H1 (cell line): ENCODE data around the gene PPP1R14B. TPM values are rescaled to one million over a fixed set of nuclear protein-coding genes. Genes with fewer than 3 reads are reported as not detected.

Source experiments
- CTCF ChIA-PET: fragments of 300-600 bp; sonication (Branson Sonifier 250); formaldehyde crosslinking; loops from one replicate; lab custom pipeline; 2021; ENCODE audit not compliant: partially characterized antibody; lab: Charles Lee
- POLR2A ChIA-PET: fragments of 300-600 bp; sonication (Branson Sonifier 250); formaldehyde crosslinking; loops from one replicate; lab custom pipeline; 2021; ENCODE audit warnings: inconsistent platforms; ENCODE audit not compliant: partially characterized antibody; lab: Charles Lee
- DNase-seq, 2 experiments: peaks; one replicate each; pipeline versions ENCODE4 v3.0.0 to v3.0.0-alpha.2; 2010 to 2022; ENCODE audit warnings: low spot score in 2 of 2, low read depth in 1 of 2, mixed read lengths in 1 of 2
- FAIRE-seq: peaks from 2 replicates; lab custom pipeline; 2011; peaks lifted over from hg19 to GRCh38; lab: Jason Lieb, UNC
- H2AFZ ChIP-seq: 2 replicates; pipeline ENCODE4 v1.8.1; 2012; ENCODE audit warnings: low read length, inconsistent platforms
- H2AK5ac ChIP-seq: 2 replicates; pipeline ENCODE4 v1.6.1; 2013; ENCODE audit warnings: low read depth, low read length
- H2BK120ac ChIP-seq: replicated peaks from 2 replicates; pipeline ENCODE3; 2013; ENCODE audit warnings: low read depth, low read length, inconsistent platforms
- H2BK12ac ChIP-seq: 2 replicates; pipeline ENCODE4 v1.6.1; 2013; ENCODE audit warnings: low read depth, low read length
- H2BK15ac ChIP-seq: 2 replicates; pipeline ENCODE4 v1.6.1; 2013; ENCODE audit warnings: low read length
- H2BK20ac ChIP-seq: 2 replicates; pipeline ENCODE4 v1.6.1; 2013; ENCODE audit warnings: low read length
- H2BK5ac ChIP-seq: 2 replicates; pipeline ENCODE4 v1.6.1; 2013; ENCODE audit warnings: low read depth, low read length
- H3K14ac ChIP-seq: 2 replicates; pipeline ENCODE4 v1.6.1; 2013; ENCODE audit warnings: inconsistent platforms; ENCODE audit not compliant: insufficient read length
- H3K18ac ChIP-seq: 2 replicates; pipeline ENCODE4 v1.6.1; 2013; ENCODE audit warnings: low read length; ENCODE audit errors: extremely low read depth
- H3K23ac ChIP-seq: 2 replicates; pipeline ENCODE4 v1.6.1; 2013; ENCODE audit warnings: inconsistent platforms; ENCODE audit not compliant: insufficient read length
- H3K23me2 ChIP-seq: 2 replicates; pipeline ENCODE4 v1.6.1; 2013; ENCODE audit warnings: low read depth, low read length
- H3K27ac ChIP-seq: 2 replicates; pipeline ENCODE4 v1.6.1; 2011; ENCODE audit warnings: low read depth, low read length, inconsistent platforms
- H3K27me3 ChIP-seq, 4 experiments: replicated peaks in 1 of 4; 1 replicate in 1 of 4; 2 replicates in 3 of 4; pipeline versions ENCODE4 v1.6.1 to v1.8.1; 2011 to 2013; ENCODE audit warnings: low read length in 3 of 4, mild to moderate bottlenecking in 3 of 4, inconsistent platforms in 2 of 4, mixed read lengths in 2 of 4, moderate library complexity in 1 of 4; ENCODE audit not compliant: control insufficient read depth in 3 of 4, insufficient read depth in 3 of 4; ENCODE audit errors: extremely low read depth in 1 of 4
- H3K36me3 ChIP-seq, 4 experiments: 2 replicates each; pipeline versions ENCODE4 v1.6.1 to v1.8.1; 2011 to 2013; ENCODE audit warnings: mild to moderate bottlenecking in 4 of 4, low read length in 3 of 4, moderate library complexity in 2 of 4, control low read depth in 1 of 4, inconsistent platforms in 1 of 4; ENCODE audit not compliant: insufficient read depth in 4 of 4, control insufficient read depth in 2 of 4
- H3K4ac ChIP-seq: replicated peaks from 2 replicates; pipeline ENCODE3; 2013; ENCODE audit warnings: low read length, low read depth, mixed read lengths, inconsistent platforms; ENCODE audit not compliant: insufficient read length
- H3K4me1 ChIP-seq, 4 experiments: replicated peaks in 1 of 4; 1 replicate in 1 of 4; 2 replicates in 3 of 4; pipeline versions ENCODE4 v1.6.1 to v1.8.1; 2011 to 2013; ENCODE audit warnings: low read length in 3 of 4, inconsistent platforms in 2 of 4, mixed read lengths in 1 of 4; ENCODE audit not compliant: insufficient read depth in 4 of 4, control insufficient read depth in 3 of 4
- H3K4me2 ChIP-seq, 2 experiments: 2 replicates each; pipeline versions ENCODE4 v1.6.1 to v1.8.1; 2011 to 2013; ENCODE audit warnings: low read depth in 2 of 2, low read length in 2 of 2, control low read depth in 1 of 2, inconsistent platforms in 1 of 2, mild to moderate bottlenecking in 1 of 2; ENCODE audit not compliant: insufficient read depth in 1 of 2
- H3K4me3 ChIP-seq, 4 experiments: fragments of 200-600, 300-600 bp in 1 of 4; sonication (generic), shearing (Covaris generic), sonication (Bioruptor Twin) in 1 of 4; 2 replicates each; pipeline versions ENCODE4 v1.5.1 to v1.8.1; 2011 to 2016; ENCODE audit warnings: low read length in 4 of 4, low read depth in 3 of 4, control low read depth in 2 of 4, inconsistent platforms in 2 of 4, mild to moderate bottlenecking in 2 of 4, mixed read lengths in 1 of 4, moderate library complexity in 1 of 4; ENCODE audit not compliant: insufficient read depth in 2 of 4; ENCODE audit errors: extremely low read depth in 1 of 4
- H3K56ac ChIP-seq: replicated peaks from 2 replicates; pipeline ENCODE3; 2013; ENCODE audit warnings: low read depth, mild to moderate bottlenecking, mixed read lengths, low read length, inconsistent platforms; ENCODE audit not compliant: insufficient read length
- H3K79me1 ChIP-seq: 2 replicates; pipeline ENCODE4 v1.6.1; 2013; ENCODE audit warnings: low read depth, low read length, control low read depth
- H3K79me2 ChIP-seq, 2 experiments: 2 replicates each; pipeline versions ENCODE4 v1.6.1 to v1.8.1; 2012 to 2013; ENCODE audit warnings: low read length in 2 of 2, mild to moderate bottlenecking in 2 of 2, inconsistent platforms in 1 of 2; ENCODE audit not compliant: insufficient read depth in 2 of 2, control insufficient read depth in 1 of 2
- H3K9ac ChIP-seq, 4 experiments: replicated peaks in 1 of 4; 1 replicate in 1 of 4; 2 replicates in 3 of 4; pipeline versions ENCODE4 v1.6.1 to v1.8.1; 2011 to 2013; ENCODE audit warnings: low read depth in 3 of 4, low read length in 3 of 4, control low read depth in 2 of 4, mild to moderate bottlenecking in 2 of 4, moderate library complexity in 2 of 4, inconsistent platforms in 1 of 4; ENCODE audit errors: extremely low read depth in 1 of 4
- H3K9me3 ChIP-seq, 2 experiments: 2 replicates each; pipeline versions ENCODE4 v1.6.1 to v1.8.1; 2012 to 2013; ENCODE audit warnings: mild to moderate bottlenecking in 2 of 2, moderate library complexity in 2 of 2, control low read depth in 1 of 2, inconsistent platforms in 1 of 2, low read depth in 1 of 2, low read length in 1 of 2, mixed read lengths in 1 of 2; ENCODE audit not compliant: insufficient read depth in 2 of 2
- H4K20me1 ChIP-seq, 2 experiments: replicated peaks in 1 of 2; 2 replicates each; pipeline versions ENCODE3 to v1.8.1; 2011 to 2013; ENCODE audit warnings: inconsistent platforms in 2 of 2, low read length in 2 of 2, mild to moderate bottlenecking in 1 of 2; ENCODE audit not compliant: insufficient read depth in 2 of 2, control insufficient read depth in 1 of 2
- H4K5ac ChIP-seq: 2 replicates; pipeline ENCODE4 v1.6.1; 2013; ENCODE audit warnings: low read length, low read depth, mixed read lengths, inconsistent platforms; ENCODE audit not compliant: insufficient read length
- H4K8ac ChIP-seq: 2 replicates; pipeline ENCODE4 v1.8.0; 2013; ENCODE audit warnings: mild to moderate bottlenecking, moderate library complexity, low read length, inconsistent platforms; ENCODE audit not compliant: insufficient read depth; ENCODE audit errors: extremely low read depth
- H4K91ac ChIP-seq: replicated peaks from 2 replicates; pipeline ENCODE3; 2013; ENCODE audit warnings: low read length, mixed read lengths, inconsistent platforms; ENCODE audit not compliant: insufficient read length
- BRCA1 ChIP-seq: IDR thresholded peaks from 2 replicates; pipeline ENCODE4 v1.6.1; 2012; ENCODE audit warnings: low read depth, low read length, improper control_type of control experiment
- CBX8 ChIP-seq: fragments of 300-800, 300-1000 bp; sonication (generic); IDR thresholded peaks from 2 replicates; pipeline ENCODE4 v1.7.1; 2016; ENCODE audit warnings: low read depth, low read length, borderline replicate concordance
- CHD2 ChIP-seq: IDR thresholded peaks from 2 replicates; pipeline ENCODE4 v1.6.1; 2012; ENCODE audit warnings: low read length, improper control_type of control experiment
- EZH2 ChIP-seq: fragments of 200-600 bp; sonication (generic); IDR thresholded peaks from 2 replicates; pipeline ENCODE4 v1.7.1; 2012; ENCODE audit warnings: low read depth, mild to moderate bottlenecking, moderate library complexity, low read length, inconsistent platforms; ENCODE audit not compliant: severe bottlenecking
- FOSL1 ChIP-seq: IDR thresholded peaks from 2 replicates; pipeline ENCODE4 v1.6.1; 2011; ENCODE audit warnings: mild to moderate bottlenecking, low read depth, low read length, moderate library complexity; ENCODE audit not compliant: insufficient read depth
- KDM4A ChIP-seq: IDR thresholded peaks from one replicate; pipeline ENCODE4 v1.7.1; 2012; ENCODE audit warnings: low read depth, mild to moderate bottlenecking, moderate library complexity, low read length, inconsistent platforms; ENCODE audit not compliant: severe bottlenecking
- MAFK ChIP-seq: IDR thresholded peaks from 2 replicates; pipeline ENCODE4 v1.6.1; 2012; ENCODE audit warnings: low read depth, mild to moderate bottlenecking, improper control_type of control experiment, low read length
- MAX ChIP-seq: IDR thresholded peaks from 2 replicates; pipeline ENCODE4 v1.6.1; 2012; ENCODE audit warnings: inconsistent platforms
- PHF8 ChIP-seq: fragments of 200-600 bp; sonication (generic); conservative IDR thresholded peaks from 2 replicates; pipeline ENCODE4 v1.7.1; 2012; ENCODE audit warnings: low read depth, mild to moderate bottlenecking, inconsistent platforms, low read length, moderate library complexity
- POLR2AphosphoS5 ChIP-seq: IDR thresholded peaks from 2 replicates; pipeline ENCODE4 v1.6.1; 2011; ENCODE audit warnings: low read depth, low read length
- SAP30 ChIP-seq: fragments of 300-600 bp; sonication (generic); IDR thresholded peaks from 2 replicates; pipeline ENCODE4 v1.7.1; 2012; ENCODE audit warnings: low read length, moderate library complexity, mild to moderate bottlenecking, inconsistent platforms; ENCODE audit not compliant: insufficient read depth, insufficient replicate concordance
- TAF7 ChIP-seq: optimal IDR thresholded peaks from 2 replicates; pipeline ENCODE3; 2011; ENCODE audit warnings: low read depth, mild to moderate bottlenecking, inconsistent platforms, low read length, moderate library complexity, borderline replicate concordance
- TCF12 ChIP-seq: IDR thresholded peaks from 2 replicates; pipeline ENCODE4 v1.6.1; 2011; ENCODE audit warnings: low read depth, mild to moderate bottlenecking, low read length
- TEAD4 ChIP-seq: IDR thresholded peaks from 2 replicates; pipeline ENCODE4 v1.6.1; 2012; ENCODE audit warnings: low read depth, low read length, inconsistent platforms, mixed read lengths
- WGBS, 2 experiments: shearing (Covaris generic) in 1 of 2; methylation state at CpG; one replicate each; pipeline versions ENCODE4 v1.1.6 to v1.1.7; 2013 to 2015; ENCODE audit warnings: low lambda C conversion rate in 2 of 2, mixed read lengths in 2 of 2, inconsistent platforms in 1 of 2, low coverage in 1 of 2, missing lambda C conversion rate in 1 of 2; ENCODE audit not compliant: insufficient replicate concordance in 2 of 2, insufficient coverage in 1 of 2, insufficient read length in 1 of 2; ENCODE audit errors: extremely low coverage in 1 of 2, missing lambda C conversion rate in 1 of 2; 5-methylcytosine and 5-hydroxymethylcytosine counted together
- polyA plus RNA-seq, 7 experiments: library from polyadenylated mRNA; depleted of rRNA in 3 of 7; stranded (reverse) in 5 of 7; unstranded in 2 of 7; fragments of >200 nt in 5 of 7; fragments of 200-250 nt in 2 of 7; gene quantifications; 1 replicate in 5 of 7; 2 replicates in 1 of 7; 4 replicates in 1 of 7; pipeline versions ENCODE4 v1.2.1 to v1.2.3, GENCODE V29; 2011 to 2013; ENCODE audit warnings: missing spikeins in 2 of 7, mixed read lengths in 2 of 7
- total RNA-seq: library from RNA; stranded (reverse); fragmentation: NEBNext Ultra II Directional; extraction: Animal tissue kit (Norgen Biotek cat#: 25700); gene quantifications from 2 replicates; pipeline ENCODE4 v1.2.1, GENCODE V29; 2021

Gene PPP1R14B
- total and polyA plus RNA-seq, 2 of the 8 experiments (the other 6 are each of a cell fraction or from before 2014, with no cell fraction given) = 265 to 419 TPM

- Histone ChIP-seq H3K79me1 (0 out of 2 replicates have a peak, but pooled peaks cover 2% of the 10 kb centered on the region), H3K18ac (no peak overlapping the region), H4K5ac (no peak overlapping the region), H3K4me2 (no peak overlapping the region), H3K9me3 (no peaks in the 10 kb centered on the region), H2BK12ac (no peak overlapping the region), H3K27me3 (no peaks in the 10 kb centered on the region), H3K56ac (no peak overlapping the region), H2BK5ac (no peak overlapping the region), H4K20me1 (peaks cover 0 to 24% of the 10 kb centered on the region in 2 experiments), H4K91ac (no peak overlapping the region), H3K23me2 (no peaks in the 10 kb centered on the region; the same call in 1 of the 2 replicates), H3K23ac (no peak overlapping the region), H2BK120ac (no peak overlapping the region), H3K79me2 (peaks cover 0 to 2% of the 10 kb centered on the region in 2 experiments; a peak in 2 of 4 replicates), H3K36me3 (peaks cover 56 to 95% (median 84%) of the 10 kb centered on the region in 4 experiments), H2BK15ac (no peak overlapping the region), H2AFZ (no peak overlapping the region), H3K4ac (no peak overlapping the region), H2BK20ac (no peak overlapping the region), H3K27ac (no peak overlapping the region), H3K14ac (no peak overlapping the region), H3K9ac (no peak overlapping the region), H4K8ac (no peak overlapping the region), H3K4me1 (no peaks in the 10 kb centered on the region), H3K4me3 (no peak overlapping the region), H2AK5ac (no peak overlapping the region)
- CTCF ChIA-PET = no interaction called here
- no peak for DNase-seq
- FAIRE-seq = no peak
- POLR2A ChIA-PET = interaction anchor here (4.4 kb wide), 1 partner anchor 13 kb away, joined by 21 read pairs; the partner anchor contains the start of gene STIP1
- 100% methylated on average over 2 of the region's 2 CpGs; no CpG with 5 or more reads in 1 of the 2 experiments for WGBS, 2 experiments
- TF ChIP-seq KDM4A (no peak), SAP30 (no peak), TEAD4 (no peak), MAFK (no peak), EZH2 (no peak), POLR2AphosphoS5 (no peak), BRCA1 (no peak), TCF12 (no peak), MAX (no peak), PHF8 (no peak), TAF7 (no peak), CBX8 (no peak), FOSL1 (no peak), CHD2 (no peak)
These were observed 48.2 kb downstream of the PPP1R14B start for GRCh38 chr11:64198511-64198910.
